ENCODE data around the gene CCDC28B. TPM values are rescaled to one million over a fixed set of nuclear protein-coding genes. Genes with fewer than 3 reads are reported as not detected.

The CCDC28B gene
- polyA plus RNA-seq, 3 donors: 2.5 to 5.6 (median 3.7) TPM

Other genes starting within 250 kb of the CCDC28B start
- gene KHDRBS1, start 186.7 kb upstream of the CCDC28B start, polyA plus RNA-seq: 10 to 100 TPM; 40.7 to 65.6 (median 51.6) TPM
- 10 to 100 TPM in 1 of 3 donors, 1 to 10 TPM in 2; 3.3 to 30.6 (median 3.4) TPM for gene TMEM39B, start 127.7 kb upstream of the CCDC28B start, polyA plus RNA-seq
- 10 to 100 TPM; 11.0 to 26.7 (median 20.2) TPM for gene KPNA6, start 92.5 kb upstream of the CCDC28B start, polyA plus RNA-seq
- 10 to 100 TPM; 12.3 to 15.3 (median 14.4) TPM for gene TXLNA, start 20.9 kb upstream of the CCDC28B start, polyA plus RNA-seq
- under 1 TPM; 0.18 to 0.31 (median 0.28) TPM for gene IQCC, start 5.1 kb downstream of the CCDC28B start, polyA plus RNA-seq
- gene DCDC2B, start 8.5 kb downstream of the CCDC28B start, polyA plus RNA-seq: not detected
- 10 to 100 TPM; 12.8 to 22.0 (median 14.5) TPM for gene TMEM234, start 21.8 kb downstream of the CCDC28B start, polyA plus RNA-seq
- 100 to 1,000 TPM; 126 to 162 (median 151) TPM for gene EIF3I, start 21.8 kb downstream of the CCDC28B start, polyA plus RNA-seq
- not detected for gene FAM167B, start 46.6 kb downstream of the CCDC28B start, polyA plus RNA-seq
- 1 to 10 TPM in 2 of 3 donors, under 1 TPM in 1; 0.15 to 2.2 (median 1.7) TPM for gene LCK, start 50.7 kb downstream of the CCDC28B start, polyA plus RNA-seq
- 10 to 100 TPM; 73.8 to 95.0 (median 88.7) TPM for gene HDAC1, start 91.5 kb downstream of the CCDC28B start, polyA plus RNA-seq
- gene MARCKSL1, start 135.6 kb downstream of the CCDC28B start, polyA plus RNA-seq: 100 to 1,000 TPM in 1 of 3 donors, 10 to 100 TPM in 2; 13.9 to 150 (median 40.3) TPM
- 10 to 100 TPM in 1 of 3 donors, not detected in 2; 19.9 TPM for gene FAM229A, start 161.9 kb downstream of the CCDC28B start, polyA plus RNA-seq
- gene TSSK3, start 161.9 kb downstream of the CCDC28B start, polyA plus RNA-seq: 1 to 10 TPM in 1 of 3 donors, under 1 TPM in 2; 0.35 to 1.1 (median 0.65) TPM
- gene BSDC1, start 193.8 kb downstream of the CCDC28B start, polyA plus RNA-seq: 10 to 100 TPM; 19.0 to 42.4 (median 23.7) TPM